ENCODE data around the gene SLC6A17.

The SLC6A17 gene

DNA sequence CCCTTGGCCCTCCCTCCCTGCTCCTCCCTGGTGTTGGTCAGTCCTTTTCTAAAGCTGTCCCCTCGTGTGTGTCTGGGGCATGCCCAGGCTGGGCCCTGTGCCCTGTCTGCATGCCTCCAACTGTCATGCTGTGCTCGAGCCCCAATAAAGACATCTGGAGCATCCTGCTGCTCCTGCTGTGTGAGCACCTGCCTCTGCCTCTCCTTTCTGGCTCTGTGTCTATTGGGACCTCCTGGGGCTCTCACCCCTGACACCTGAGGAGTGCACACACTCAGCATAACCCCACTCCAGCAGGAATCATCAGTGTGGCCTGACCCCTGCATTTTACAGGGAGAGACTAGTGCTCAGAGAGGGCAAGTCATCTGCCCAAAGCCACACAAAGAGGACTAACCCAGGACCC lies 83.6 kb downstream of the SLC6A17 start:
- TF ChIP-seq, protein P1, sequence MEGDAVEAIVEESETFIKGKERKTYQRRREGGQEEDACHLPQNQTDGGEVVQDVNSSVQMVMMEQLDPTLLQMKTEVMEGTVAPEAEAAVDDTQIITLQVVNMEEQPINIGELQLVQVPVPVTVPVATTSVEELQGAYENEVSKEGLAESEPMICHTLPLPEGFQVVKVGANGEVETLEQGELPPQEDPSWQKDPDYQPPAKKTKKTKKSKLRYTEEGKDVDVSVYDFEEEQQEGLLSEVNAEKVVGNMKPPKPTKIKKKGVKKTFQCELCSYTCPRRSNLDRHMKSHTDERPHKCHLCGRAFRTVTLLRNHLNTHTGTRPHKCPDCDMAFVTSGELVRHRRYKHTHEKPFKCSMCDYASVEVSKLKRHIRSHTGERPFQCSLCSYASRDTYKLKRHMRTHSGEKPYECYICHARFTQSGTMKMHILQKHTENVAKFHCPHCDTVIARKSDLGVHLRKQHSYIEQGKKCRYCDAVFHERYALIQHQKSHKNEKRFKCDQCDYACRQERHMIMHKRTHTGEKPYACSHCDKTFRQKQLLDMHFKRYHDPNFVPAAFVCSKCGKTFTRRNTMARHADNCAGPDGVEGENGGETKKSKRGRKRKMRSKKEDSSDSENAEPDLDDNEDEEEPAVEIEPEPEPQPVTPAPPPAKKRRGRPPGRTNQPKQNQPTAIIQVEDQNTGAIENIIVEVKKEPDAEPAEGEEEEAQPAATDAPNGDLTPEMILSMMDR (conservative IDR thresholded peaks at IDR 0.05; ENCODE audit: low read length), result no peak
- no peak overlapping the region for H3K4me3 ChIP-seq (ENCODE audit: low read length)
- DNase-seq (ENCODE audit: low read depth), result no peak

DNA sequence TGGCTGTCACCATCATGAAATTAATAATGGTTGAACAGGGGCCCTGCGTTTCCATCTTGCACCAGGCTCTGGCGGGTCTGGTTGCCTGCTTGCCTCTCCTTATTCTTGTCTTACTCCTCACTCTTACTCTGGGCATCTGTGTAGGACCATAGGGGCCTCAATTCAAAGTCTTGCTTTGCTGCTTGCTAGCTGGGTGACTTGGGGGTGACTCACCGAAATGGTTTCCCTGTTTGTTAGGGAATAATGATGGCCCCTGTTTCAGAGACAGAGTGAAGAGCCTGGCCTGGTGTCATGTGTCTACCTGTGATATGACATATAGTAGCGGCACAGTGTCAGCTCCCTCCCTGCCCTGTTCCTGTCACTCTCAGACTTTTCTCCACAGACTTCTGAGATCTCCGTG lies 84.4 kb downstream of the SLC6A17 start:
- TF ChIP-seq, protein P1 (conservative IDR thresholded peaks at IDR 0.05; ENCODE audit: low read length), result no peak
- H3K4me3 ChIP-seq (ENCODE audit: low read length), result no peak overlapping the region
- no peak for DNase-seq (ENCODE audit: low read depth)

DNA sequence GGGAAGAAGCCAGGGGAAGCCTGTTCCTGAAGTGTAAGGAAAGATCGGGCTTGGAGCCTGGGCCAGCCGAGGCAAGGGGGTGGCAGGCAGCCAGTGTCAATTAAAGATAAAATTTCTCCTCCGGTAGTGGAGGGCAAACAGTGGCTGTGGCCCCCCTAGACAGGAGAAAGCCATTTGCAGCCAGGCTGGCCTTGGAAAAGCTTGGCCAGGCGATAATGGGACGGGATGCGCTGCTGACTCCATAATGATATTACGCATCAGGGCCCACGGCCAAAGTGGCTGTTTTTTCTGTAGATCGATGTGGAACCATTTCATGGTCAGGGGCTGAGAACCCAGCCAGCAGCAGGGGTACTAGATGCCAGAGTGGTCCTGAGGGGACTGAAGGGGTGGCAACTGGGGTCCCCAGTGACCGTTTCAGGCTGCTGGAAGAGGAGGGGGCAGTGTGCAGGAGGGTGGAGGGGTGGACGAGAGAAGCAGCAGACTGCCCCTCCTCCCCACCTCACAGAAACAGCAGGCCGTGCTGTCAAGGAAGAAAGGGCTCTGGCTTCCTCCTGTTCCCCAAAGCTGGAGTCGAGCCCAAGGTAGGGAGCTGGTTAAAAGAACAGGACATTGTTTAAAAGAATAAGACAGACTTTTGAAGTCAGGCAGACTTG lies 85.0 kb downstream of the SLC6A17 start:
- TF ChIP-seq, protein P1 (conservative IDR thresholded peaks at IDR 0.05; ENCODE audit: low read length), result no peak
- DNase-seq (ENCODE audit: low read depth), result no peak
- no peak overlapping the region for H3K4me3 ChIP-seq (ENCODE audit: low read length)

DNA sequence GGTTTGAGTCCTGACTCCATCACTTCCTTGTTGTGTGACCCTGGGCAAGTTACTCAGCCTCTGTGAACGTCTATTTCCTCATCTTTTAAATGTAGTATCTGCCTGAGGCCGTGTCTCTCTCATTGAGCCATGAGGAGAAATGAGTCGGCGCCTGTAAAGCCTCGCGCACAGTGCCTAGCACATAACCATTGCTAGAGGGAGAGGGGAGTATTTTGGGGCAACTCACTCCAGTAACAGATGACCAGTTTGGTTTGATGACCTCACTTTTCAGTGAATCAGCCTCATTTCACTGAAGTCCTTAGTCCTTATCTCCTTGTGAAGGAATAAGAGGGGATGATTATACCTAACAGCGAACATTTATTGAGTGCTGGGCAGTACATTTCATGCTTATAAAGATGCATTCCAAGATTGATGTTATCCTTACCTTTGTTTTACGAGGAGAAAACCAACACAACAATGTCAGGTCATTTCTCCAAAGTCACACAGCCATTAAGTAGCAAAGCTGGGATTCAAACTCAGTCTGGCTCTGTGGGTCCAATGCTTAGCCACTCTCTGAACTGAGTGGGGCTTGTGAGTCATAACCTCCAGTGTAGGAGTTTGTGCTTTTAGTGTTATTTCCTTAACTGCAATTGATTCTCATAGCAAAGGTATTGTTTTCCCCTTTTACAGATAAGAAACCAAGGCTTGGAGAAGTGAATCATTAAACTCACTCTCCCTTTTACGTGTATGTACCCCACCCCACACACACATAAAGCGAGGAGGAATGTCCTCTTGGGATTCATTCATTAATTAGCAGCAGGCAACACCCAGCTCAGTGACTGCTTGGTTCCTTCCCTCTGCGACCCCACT lies 85.8 kb downstream of the SLC6A17 start:
- no peak overlapping the region for H3K4me3 ChIP-seq (ENCODE audit: low read length)
- DNase-seq (ENCODE audit: low read depth), result peak; percentile 74
- TF ChIP-seq, protein P1 (conservative IDR thresholded peaks at IDR 0.05; ENCODE audit: low read length), result no peak

DNA sequence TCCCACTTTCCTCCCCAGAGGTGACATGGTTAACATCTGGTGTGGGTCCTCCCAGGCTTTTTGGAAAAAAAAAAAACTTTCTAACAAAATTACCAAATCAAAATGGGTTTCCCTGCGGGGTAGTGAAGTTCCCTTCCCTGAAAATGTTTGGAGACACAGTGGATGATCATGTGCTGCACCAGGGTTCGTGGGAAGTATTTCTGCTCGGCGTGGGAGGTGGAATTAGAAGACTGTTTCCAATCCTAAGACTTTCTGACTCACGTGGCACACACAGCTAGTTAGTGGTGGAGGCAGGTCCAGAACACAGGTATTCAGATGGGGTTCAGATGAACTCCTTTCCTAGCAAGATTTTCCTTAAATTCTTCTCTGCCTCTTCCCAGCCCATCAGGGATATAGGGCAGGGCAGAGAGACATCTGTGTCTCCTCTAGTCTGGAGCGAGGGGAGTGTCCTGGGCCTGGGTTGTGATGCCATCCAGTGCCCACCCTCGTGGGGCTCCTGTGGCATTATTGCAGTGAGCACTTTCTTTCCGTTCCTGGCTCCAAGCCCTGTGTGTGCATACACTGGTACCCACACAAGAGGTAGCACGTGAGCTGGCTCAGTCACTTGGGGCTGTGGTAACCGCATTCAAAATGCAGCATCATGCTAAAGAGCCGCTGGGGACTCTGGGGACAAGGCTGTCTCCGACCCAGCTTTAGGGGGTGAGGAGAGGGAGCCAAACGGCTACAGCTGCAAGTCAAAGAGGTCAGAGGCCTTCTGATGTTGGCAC lies 87.3 kb downstream of the SLC6A17 start:
- no peak overlapping the region for H3K4me3 ChIP-seq (ENCODE audit: low read length)
- DNase-seq (ENCODE audit: low read depth), result no peak
- TF ChIP-seq, protein P1 (conservative IDR thresholded peaks at IDR 0.05; ENCODE audit: low read length), result no peak

DNA sequence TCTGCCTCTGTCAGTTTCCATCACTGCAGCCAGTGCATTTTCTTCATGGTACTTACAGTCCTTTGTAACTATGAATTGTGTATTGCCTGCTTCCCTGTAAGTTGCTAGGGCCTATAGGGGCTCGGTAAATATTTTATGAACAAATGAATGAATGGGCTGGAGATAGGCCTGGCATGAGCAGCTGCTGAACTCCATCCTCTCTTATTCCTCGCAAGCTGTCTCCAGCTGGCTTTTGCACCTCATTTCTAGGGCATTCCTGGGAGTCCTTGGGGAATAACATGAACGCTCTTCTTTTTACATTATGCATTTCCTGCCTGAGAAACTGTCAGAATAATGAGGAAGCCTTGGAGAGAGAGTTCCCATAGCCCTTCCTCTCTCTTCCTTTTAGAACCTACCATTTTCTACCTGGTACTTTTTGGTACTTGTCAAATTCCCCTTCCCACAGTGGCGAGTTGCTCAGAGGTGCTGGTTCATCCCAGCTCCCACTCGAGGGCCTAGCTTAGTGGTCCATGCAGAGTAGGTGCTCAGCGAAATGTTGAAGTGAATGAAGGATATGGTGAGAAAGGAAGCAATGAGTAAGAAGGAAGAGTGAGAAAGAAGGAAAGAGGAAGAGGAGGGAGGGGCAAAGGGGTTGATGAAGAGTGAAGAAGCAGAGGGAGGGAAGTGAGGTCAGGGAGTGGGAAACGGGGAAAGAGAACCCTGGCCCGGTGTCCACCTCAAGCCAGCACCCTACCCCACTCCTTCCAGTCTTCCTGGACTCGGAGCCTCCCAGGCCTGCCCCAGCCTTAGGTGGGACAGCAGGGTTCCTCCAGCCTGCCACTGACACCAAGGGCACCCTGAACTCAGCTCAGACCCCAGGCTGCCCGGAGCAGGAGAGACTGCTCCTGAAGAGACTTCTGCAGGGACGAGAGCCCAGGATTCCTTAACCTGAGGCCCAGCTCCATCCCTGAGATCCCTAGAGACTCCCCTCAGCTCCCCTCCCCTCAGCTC lies 89.4 kb downstream of the SLC6A17 start:
- no peak overlapping the region for H3K4me3 ChIP-seq (ENCODE audit: low read length)
- TF ChIP-seq, protein P1 (conservative IDR thresholded peaks at IDR 0.05; ENCODE audit: low read length), result no peak
- DNase-seq (ENCODE audit: low read depth), result peak; percentile 75

All from AG10803 (cell line).